GM13977 (cell line): Measurements from ENCODE around the gene COX6B1.
"Not testable (repeated sequence)": the region's sequence is repeated elsewhere in the genome, so short reads cannot be mapped to it uniquely, and the experiment has no call there.

ENCODE experiments used
- DNase-seq: peaks from one replicate; pipeline ENCODE4 v3.0.0; 2012; ENCODE audit warnings: low spot score
- CTCF ChIP-seq: IDR thresholded peaks from 2 replicates; pipeline ENCODE4 v1.5.1; 2012; ENCODE audit warnings: mild to moderate bottlenecking, control low read depth; ENCODE audit not compliant: insufficient read depth; ENCODE audit errors: extremely low read depth, missing control alignments
- in situ Hi-C: fragments of 300-500 bp; cut with MboI; formaldehyde crosslinking; loops from one replicate; pipeline ENCODE4 v1.12.0; 2022; ENCODE audit warnings: low sequenced_read_pairs, low pct_unique_long_range_greater_than_20kb, mixed read lengths, inconsistent platforms; ENCODE audit not compliant: unreplicated experiment

The COX6B1 gene

GRCh38 chr19:35645680-35646511 is 2.2 kb upstream of the COX6B1 start:
- TF ChIP-seq CTCF: no peak
- in situ Hi-C loops: no loop called here
- DNase-seq: no peak

- TF ChIP-seq CTCF: no peak
- no peak for DNase-seq
- in situ Hi-C loops: no loop called here
Observed at GRCh38 chr19:35650581-35650980, 2.5 kb downstream of the COX6B1 start.

GRCh38 chr19:35654828-35655227 is 6.7 kb downstream of the COX6B1 start:
- DNase-seq, in situ Hi-C loops: not testable (repeated sequence)

- DNase-seq: no peak
- TF ChIP-seq CTCF: no peak
- in situ Hi-C loops: no loop called here
Observed at GRCh38 chr19:35655600-35655999, 7.5 kb downstream of the COX6B1 start.

- no peak for TF ChIP-seq CTCF
- no peak for DNase-seq
- in situ Hi-C loops: no loop called here
Observed at GRCh38 chr19:35656700-35657099, 8.6 kb downstream of the COX6B1 start.

- peak; percentile 2 for TF ChIP-seq CTCF
- DNase-seq: no peak
- in situ Hi-C loops: no loop called here
Observed at GRCh38 chr19:35657904-35658700, 10.0 kb downstream of the COX6B1 start.

GRCh38 chr19:35661995-35662340 is 13.8 kb downstream of the COX6B1 start:
- in situ Hi-C loops: no loop called here
- TF ChIP-seq CTCF: no peak
- DNase-seq: no peak
